DMS79 treated with DMSO at 0.1 percent for 48 hours (cell line): ENCODE measurements around the gene CTDP1.

Experiments
- DNase-seq: peaks from one replicate; lab custom pipeline; 2025; lab: John Stamatoyannopoulos, UW

The CTDP1 gene

DNA sequence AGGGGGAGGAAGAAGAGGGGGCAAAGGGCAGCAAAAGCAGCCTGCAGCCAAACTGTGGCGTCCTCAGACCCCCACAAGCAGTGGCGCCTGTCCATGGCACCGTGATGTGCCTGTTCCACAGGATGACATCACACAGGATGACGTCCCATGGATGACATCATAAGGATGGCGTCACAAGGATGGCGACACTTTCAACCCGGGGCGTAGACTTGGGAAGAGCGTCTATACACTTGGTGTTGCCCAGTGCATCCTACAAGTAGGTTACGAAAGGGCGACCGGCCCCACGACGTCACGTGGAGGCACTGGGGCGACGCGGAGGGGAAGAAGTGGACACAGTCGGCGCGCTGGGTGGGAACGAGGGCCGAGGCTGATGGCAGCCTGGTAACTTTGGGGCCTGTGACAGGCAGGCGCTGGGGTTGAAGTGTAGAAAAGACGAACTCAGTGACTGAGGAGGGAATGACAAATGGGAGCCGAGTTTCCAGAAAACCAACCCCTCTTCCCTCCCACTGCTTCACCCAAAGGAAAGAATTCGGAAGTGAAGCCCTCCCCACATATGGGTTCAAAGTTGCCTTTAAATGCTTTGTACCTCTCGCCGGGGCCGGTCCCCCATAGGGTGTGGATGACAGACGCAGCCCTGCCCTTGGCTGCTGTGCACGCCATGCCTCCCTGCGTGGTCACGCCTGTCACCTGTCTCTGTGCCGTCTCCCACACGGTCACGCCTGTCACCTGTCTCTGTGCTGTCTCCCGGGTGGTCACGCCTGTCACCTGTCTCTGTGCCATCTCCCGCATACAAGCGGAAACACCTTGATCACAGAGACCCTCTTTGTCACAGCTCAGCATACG is 104.7 kb downstream of the CTDP1 start:
- no peak for DNase-seq

- no peak for DNase-seq
Observed at GRCh38 chr18:79784965-79785770, 105.6 kb downstream of the CTDP1 start.

GRCh38 chr18:79785831-79786230 is 106.2 kb downstream of the CTDP1 start:
- no peak for DNase-seq

DNA sequence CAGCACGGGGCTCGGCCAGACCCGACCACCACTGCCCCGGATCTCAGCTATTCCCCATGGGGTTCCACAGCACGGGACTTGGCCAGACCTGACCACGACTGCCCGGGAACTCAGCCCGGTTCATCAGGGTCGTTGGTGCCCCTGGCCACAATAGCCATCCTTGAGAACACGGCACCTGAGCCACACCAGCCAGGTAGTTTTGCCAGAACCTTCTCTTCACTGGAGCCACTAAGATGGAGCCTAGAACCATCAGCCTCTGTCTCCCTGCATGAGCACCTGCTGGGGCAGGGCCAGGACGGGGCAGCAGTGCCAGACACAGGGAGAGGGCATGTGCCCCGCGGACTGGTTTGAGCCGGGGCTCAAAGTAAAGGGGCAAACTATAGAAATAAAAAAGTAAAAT is 106.7 kb downstream of the CTDP1 start:
- DNase-seq: no peak

GRCh38 chr18:79786786-79787526 is 107.4 kb downstream of the CTDP1 start:
- no peak for DNase-seq

GRCh38 chr18:79787527-79787864 is 107.9 kb downstream of the CTDP1 start:
- no peak for DNase-seq

DNA sequence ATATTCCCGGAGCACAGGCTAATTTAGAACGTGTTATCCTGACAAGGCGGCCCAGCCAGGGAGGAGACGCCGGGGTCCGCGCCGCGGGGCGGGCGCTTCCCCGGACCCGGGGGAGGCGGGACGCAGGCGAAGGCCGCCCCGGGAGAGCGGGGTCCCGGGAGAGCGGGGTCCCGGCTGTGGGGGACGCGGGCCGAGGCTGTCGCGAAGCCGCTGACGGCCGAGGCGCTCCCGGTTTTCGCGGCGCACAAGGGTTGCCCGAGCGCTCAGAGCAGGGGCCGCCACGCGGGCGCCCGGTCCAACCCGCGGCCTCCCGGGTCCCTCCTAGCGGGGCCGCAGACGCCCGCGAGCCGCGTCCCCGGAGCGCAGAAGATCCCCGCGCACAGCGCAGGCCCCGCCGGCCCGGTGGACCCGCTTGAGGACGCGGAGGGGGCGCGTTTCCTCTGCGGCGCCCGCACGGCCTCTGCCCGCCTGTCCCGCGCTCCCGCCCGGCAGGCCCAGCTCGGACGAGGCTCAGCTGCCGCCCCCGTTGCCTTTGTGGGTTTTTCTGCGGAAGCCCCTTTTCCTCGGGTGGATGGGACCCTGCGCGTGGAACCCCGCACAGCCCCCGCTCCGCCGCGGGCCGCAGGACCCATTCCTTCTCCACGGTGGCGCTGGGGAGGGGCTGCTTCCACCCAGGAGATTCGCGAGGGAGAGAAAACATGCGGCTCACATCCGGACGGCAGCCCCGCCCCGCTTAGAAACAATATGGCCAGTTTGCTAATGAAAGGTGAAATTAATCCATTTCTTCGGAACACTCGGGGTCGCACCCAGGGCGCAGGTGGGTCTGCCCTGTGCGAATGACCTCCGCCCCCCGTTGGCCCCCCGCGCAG is 108.5 kb downstream of the CTDP1 start:
- no peak for DNase-seq

DNA sequence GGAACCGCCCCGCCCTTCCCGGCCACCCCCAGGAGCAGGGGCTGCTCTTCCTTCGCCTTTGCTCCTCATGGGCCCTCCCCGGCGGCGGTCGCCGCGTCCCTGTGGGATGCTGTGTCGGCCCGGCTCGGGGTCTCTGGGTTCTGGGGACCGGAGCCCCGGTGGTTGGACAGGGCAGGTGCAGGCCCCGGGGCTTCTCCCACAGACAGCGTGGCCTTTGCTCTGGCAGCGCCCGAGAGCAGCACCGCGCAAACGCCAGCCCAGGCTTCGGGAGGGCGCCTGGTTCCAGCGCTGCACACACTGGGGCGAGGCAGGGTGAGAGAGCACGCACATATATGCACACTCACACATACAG is 109.1 kb downstream of the CTDP1 start:
- DNase-seq: no peak

- DNase-seq: no peak
Observed at GRCh38 chr18:79789091-79789891, 109.7 kb downstream of the CTDP1 start.

DNA sequence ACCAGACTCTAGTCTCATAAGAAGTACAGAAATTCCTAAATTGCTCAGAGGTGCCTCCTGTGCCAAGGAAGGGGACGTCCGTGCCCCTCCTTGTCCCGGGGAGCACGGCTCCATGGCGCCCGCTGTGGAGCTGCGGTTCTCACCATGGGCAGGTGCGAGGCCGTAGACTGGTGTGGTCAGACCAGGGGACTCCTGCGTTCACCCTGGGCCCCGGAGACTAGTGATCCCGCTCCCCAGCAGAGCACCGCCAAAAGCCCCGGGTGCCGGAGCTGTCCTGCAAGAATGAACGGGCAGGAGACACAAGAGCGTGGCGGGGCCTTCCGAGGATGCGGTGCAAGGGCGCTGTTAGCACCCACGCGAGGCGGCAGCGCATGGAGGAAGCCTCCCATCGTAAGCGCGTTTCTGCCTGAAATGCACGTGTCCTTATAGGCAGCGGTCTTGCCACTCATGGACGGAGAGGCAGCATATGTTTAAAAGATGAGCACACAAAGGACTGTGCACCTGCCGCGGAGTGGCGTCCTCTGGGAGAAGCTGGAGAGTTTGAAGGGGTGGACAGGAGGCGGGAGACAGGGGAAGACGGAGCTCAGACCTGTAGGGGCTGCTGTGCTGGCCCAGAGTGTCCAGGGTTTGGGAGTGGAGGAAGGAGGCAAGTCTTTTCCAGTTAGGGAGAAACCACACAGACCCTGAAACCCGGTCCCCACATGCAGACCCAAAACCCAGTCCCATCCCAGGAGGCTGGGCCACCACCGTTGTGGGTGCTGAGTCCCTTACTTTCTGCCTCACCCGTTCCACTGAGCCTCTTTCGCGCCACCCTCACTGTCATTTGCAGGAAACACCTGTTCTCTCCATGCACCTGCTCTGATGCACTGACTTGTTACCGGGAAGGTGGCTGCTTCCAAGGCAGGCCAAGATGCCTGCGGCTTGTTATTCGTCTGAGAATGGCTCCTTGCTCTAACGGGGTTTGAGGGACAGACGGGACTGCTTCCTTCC is 110.6 kb downstream of the CTDP1 start:
- peak; percentile 42 for DNase-seq

DNA sequence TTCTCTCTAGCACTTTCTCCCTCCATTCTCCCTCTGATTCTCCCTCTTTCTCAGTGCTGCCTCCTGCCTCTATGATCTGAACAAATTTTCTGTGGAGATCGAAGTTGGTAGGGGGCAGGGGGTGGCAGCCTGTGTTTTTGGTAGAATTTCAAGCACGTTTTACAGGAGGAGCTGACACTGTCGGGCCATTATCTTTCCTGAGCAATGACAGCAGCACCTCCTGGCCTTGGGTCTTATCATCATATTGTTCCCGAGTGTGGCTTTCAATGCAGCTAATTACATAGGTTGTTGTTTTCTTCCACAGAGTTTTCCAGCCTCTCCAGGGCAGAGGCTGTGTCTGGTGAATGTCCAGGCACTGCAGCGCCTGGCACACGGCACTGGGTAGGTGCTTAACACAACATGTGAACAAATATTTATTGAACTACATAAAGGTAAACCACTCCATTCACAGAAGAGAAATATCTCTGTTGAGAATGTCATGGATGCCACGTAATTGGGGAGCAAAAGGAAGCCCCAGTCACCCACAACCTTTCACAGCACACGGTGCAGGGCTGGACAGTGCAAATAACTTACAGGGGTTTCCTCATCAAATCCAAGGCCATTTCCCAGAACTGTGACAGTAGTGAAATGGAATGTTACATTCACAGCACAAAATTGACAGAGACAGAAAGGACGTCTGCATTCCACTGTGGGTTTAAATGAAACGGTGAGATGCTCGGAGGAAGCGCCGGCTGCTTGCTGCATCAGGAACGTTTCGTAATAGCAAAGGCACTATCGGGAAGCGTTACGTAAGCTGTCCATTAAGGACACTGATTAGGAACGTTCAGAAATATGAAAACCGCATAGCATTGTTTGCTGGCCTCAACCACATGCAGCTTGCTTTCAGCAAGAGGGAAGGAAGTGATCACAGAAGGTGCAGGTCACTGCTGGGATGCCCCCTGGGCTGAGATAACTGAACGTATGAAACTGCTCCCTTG is 111.7 kb downstream of the CTDP1 start:
- DNase-seq: peak; percentile 13

DNA sequence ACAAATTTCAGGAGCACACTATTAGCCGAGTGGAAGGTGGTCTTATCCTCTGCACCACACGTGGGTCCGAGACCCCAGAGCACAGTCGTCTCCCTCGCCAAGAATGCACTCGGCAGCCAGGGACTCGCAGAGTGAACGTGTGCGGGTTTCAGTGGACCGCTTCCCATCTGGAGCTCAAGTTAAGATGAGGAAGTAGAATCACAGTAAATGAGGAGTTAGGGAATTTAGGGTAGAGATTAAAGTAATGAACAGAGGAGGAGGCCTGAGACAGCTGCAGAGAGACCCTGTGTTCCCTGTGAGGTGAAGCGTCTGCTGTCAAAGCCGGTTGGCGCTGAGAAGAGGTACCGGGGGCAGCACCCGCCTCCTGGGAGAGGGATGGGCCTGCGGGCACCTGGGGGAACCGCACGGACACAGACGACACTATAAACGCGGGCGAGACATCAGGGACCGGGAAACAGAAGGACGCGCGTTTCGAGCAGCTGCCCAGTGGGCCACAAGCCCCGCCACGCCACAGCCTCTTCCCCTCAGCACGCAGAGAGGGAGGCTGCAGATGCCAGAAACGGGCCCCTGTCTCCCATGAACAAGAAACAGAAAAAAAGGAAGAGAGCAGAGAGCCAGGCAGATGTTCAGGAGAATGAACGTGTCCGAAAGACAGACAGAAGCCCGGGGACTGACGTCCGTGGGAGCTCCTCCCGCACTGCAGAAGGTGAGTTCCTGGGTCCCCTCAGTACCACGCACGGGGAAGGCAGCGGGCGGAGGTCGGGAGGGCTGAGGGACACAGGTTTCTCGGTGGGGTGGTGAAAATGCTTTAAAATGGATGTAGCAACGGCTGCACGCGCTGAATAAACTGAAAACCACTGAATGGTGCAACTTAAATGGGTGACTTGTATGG is 112.7 kb downstream of the CTDP1 start:
- DNase-seq: no peak

GRCh38 chr18:79792988-79793355 is 113.4 kb downstream of the CTDP1 start:
- no peak for DNase-seq

DNA sequence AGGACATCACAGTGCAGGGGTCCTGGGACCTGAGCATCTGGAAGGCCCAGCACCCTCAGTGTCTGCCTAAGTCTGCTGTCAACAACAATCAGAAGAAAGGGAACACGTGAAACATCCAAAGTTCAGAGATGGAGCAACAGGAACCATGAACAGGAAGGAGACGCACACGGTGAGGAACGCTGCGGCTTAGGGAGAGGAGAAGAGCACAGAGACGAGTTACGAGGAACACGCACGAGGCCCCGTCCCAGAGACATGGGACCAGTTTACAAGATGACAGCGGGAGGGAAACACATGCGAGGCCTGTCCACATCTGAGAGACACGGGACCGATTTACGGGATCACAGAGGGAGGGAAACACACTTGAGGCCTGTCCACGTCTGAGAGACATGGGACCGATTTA is 115.2 kb downstream of the CTDP1 start:
- no peak for DNase-seq

GRCh38 chr18:79795446-79795845 is 115.8 kb downstream of the CTDP1 start:
- DNase-seq: no peak

DNA sequence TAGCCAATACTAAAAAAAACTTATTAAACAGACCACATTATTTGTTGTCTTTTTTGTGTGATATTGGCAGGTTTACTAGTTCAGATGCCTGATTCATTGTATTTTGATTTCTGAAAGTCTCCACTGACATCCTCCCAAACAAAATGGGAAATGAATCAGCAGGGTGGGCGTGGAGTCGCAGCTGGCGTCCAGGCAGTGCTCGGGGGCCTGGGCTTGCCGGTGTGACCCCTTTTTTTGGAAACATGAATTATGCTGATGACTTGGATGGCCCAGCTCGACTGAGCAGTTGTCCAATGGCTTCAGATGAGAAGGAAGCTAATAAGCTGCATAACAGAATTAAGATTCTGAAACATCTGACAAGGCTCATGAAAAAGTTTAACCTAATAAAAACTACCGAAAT is 116.4 kb downstream of the CTDP1 start:
- DNase-seq: no peak
